ENCODE measurements around the gene SLC37A1.

SLC37A1 gene

DNA sequence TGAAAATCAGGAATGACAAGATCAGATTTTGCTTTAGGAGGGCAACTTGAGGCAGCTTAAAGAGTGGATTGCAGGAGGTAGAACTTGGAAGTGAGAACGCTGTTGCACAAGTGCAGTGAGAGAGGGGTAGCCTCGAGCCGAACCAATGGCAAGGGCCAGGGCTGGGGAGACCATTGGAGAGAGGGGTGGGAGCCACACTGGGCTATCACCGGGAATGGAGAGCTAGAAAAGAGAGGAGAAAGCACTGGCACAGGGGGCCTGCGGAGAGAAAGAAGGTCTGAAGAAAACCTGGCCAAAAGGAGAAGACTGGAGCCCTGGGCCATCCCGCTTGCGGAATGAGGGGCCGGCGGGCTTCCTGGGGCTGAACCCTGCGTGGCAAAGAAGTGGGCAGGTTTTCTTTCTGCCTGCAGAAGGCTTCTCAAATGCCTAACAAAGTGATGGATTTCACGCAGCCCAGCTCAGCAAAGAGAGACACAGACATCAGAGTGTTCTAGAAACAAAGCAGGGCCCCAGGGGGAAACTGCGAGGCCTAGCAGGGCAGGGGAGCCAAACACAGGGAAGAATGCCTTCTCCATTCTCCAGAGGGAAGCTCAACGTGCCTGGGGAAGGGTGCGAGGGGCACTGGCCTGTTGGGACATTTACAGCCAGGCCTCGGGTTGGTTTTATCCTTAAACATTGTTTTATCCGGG lies 1.2 kb upstream of the SLC37A1 start:
- Histone ChIP-seq H3K9ac (ENCODE audit: low read length) (no peak overlapping the region), H2BK5ac (ENCODE audit: low read length) (no peak overlapping the region), H3K36me3 (ENCODE audit: control insufficient read depth, insufficient read depth, low read length) (no peaks in the 10 kb centered on the region), H3K4me1 (ENCODE audit: control insufficient read depth, low read depth, low read length) (peaks cover 8% of the 10 kb centered on the region), H2BK120ac (ENCODE audit: low read depth, low read length) (no peak overlapping the region), H3K4me2 (ENCODE audit: low read length) (no peak overlapping the region), H4K5ac (ENCODE audit: low read length) (no peak overlapping the region), H2BK15ac (replicated peaks; ENCODE audit: low read depth) (no peak overlapping the region), H3K27me3 (ENCODE audit: insufficient read depth, low read length, poor library complexity) (no peaks in the 10 kb centered on the region), H3K4ac (ENCODE audit: low read depth, low read length) (no peak overlapping the region), H3K23ac (ENCODE audit: low read length) (no peak overlapping the region), H3K56ac (ENCODE audit: low read length) (no peak overlapping the region), H3K79me1 (ENCODE audit: low read length) (no peaks in the 10 kb centered on the region), H2AK5ac (ENCODE audit: low read length) (no peak overlapping the region), H3K4me3 (ENCODE audit: low read length) (no peak overlapping the region), H3K79me2 (ENCODE audit: control insufficient read depth, insufficient read depth, low read length) (no peaks in the 10 kb centered on the region), H4K8ac (ENCODE audit: low read depth, low read length) (no peak overlapping the region), H3K18ac (ENCODE audit: low read length) (no peak overlapping the region), H3K27ac (ENCODE audit: low read depth, low read length) (no peak overlapping the region)
- WGBS (ENCODE audit: extremely low coverage, insufficient coverage, low lambda C conversion rate): no CpG with 5 or more reads among the region's 16 CpGs
- DNase-seq: no peak

DNA sequence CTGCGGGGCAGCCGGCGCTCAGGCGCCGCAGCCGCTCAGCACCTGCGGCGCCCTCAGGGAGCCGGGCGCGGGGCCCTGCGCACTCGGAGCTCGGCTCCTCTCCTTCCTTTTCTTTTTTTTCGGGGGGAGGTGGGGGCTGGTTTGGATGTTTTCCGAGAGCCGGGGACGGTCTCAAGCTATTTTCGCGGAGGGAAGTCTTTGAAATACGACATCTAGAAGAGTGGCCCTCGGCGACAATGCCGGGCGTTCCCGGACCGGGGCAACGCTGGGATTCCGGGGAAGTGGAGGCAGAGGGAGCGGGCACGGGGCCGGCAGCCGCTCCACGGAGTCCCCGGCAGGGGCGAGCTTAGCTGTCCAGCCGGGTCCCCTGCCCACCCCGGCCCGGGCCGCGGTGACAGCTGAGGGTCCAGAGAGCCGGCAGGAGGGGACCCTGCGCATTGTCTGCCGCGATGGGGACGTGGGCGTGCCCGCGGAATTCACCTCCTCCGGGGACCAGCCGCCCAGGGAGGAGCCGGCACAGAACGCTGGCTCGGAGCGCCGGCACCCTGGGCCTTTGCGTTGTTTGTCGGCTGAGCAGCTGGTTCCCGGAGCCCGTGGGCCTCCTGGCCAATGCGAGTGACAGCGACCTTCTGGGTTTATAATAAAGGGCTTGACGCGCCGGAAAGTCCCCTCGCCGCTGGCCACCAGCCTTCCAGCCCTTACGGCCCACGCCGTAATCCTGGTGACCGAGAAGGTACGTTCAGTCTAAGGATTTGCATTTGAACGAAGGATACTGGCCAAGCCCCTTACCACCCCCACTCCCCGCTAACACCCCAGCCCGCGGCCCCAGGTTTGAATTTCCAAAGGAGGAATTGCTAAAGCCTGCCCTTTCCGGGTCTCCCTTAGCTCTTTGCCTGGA lies 582 bp downstream of the SLC37A1 start:
- no CpG with 5 or more reads among the region's 77 CpGs for WGBS (ENCODE audit: extremely low coverage, insufficient coverage, low lambda C conversion rate)
- H3K23ac ChIP-seq (ENCODE audit: low read length): no peak overlapping the region
- no peaks in the 10 kb centered on the region for H3K79me1 ChIP-seq (ENCODE audit: low read length)
- H3K4me3 ChIP-seq (ENCODE audit: low read length): peak overlapping the region; percentile 48
- no peak overlapping the region for H2BK120ac ChIP-seq (ENCODE audit: low read depth, low read length)
- no peak overlapping the region for H2BK15ac ChIP-seq (replicated peaks; ENCODE audit: low read depth)
- H3K27me3 ChIP-seq (ENCODE audit: insufficient read depth, low read length, poor library complexity): no peaks in the 10 kb centered on the region
- H3K56ac ChIP-seq (ENCODE audit: low read length): peak overlapping the region; percentile 84
- H3K9ac ChIP-seq (ENCODE audit: low read length): peak overlapping the region; percentile 61
- H3K18ac ChIP-seq (ENCODE audit: low read length): peak overlapping the region; percentile 69
- DNase-seq: peak; percentile 49
- H3K4ac ChIP-seq (ENCODE audit: low read depth, low read length): no peak overlapping the region
- peak overlapping the region; percentile 76 for H3K4me2 ChIP-seq (ENCODE audit: low read length)
- H3K4me1 ChIP-seq (ENCODE audit: control insufficient read depth, low read depth, low read length): peaks cover 8% of the 10 kb centered on the region
- no peak overlapping the region for H2BK5ac ChIP-seq (ENCODE audit: low read length)
- no peaks in the 10 kb centered on the region for H3K36me3 ChIP-seq (ENCODE audit: control insufficient read depth, insufficient read depth, low read length)
- no peak overlapping the region for H4K5ac ChIP-seq (ENCODE audit: low read length)
- no peak overlapping the region for H4K8ac ChIP-seq (ENCODE audit: low read depth, low read length)
- no peaks in the 10 kb centered on the region for H3K79me2 ChIP-seq (ENCODE audit: control insufficient read depth, insufficient read depth, low read length)
- no peak overlapping the region for H2AK5ac ChIP-seq (ENCODE audit: low read length)
- peak overlapping the region; percentile 12 for H3K27ac ChIP-seq (ENCODE audit: low read depth, low read length)

- H3K18ac ChIP-seq (ENCODE audit: low read length): no peak overlapping the region
- H3K23ac ChIP-seq (ENCODE audit: low read length): no peak overlapping the region
- H3K36me3 ChIP-seq (ENCODE audit: control insufficient read depth, insufficient read depth, low read length): no peaks in the 10 kb centered on the region
- H4K5ac ChIP-seq (ENCODE audit: low read length): no peak overlapping the region
- no peak overlapping the region for H2BK15ac ChIP-seq (replicated peaks; ENCODE audit: low read depth)
- H3K27me3 ChIP-seq (ENCODE audit: insufficient read depth, low read length, poor library complexity): no peaks in the 10 kb centered on the region
- H3K4me1 ChIP-seq (ENCODE audit: control insufficient read depth, low read depth, low read length): peaks cover 8% of the 10 kb centered on the region
- no CpG with 5 or more reads among the region's 5 CpGs for WGBS (ENCODE audit: extremely low coverage, insufficient coverage, low lambda C conversion rate)
- no peak overlapping the region for H4K8ac ChIP-seq (ENCODE audit: low read depth, low read length)
- peak overlapping the region; percentile 61 for H3K9ac ChIP-seq (ENCODE audit: low read length)
- H2BK120ac ChIP-seq (ENCODE audit: low read depth, low read length): no peak overlapping the region
- H3K4me2 ChIP-seq (ENCODE audit: low read length): peak overlapping the region; percentile 67
- H3K79me1 ChIP-seq (ENCODE audit: low read length): no peaks in the 10 kb centered on the region
- no peak overlapping the region for H3K4me3 ChIP-seq (ENCODE audit: low read length)
- H3K4ac ChIP-seq (ENCODE audit: low read depth, low read length): no peak overlapping the region
- DNase-seq: no peak
- H3K27ac ChIP-seq (ENCODE audit: low read depth, low read length): no peak overlapping the region
- peak overlapping the region; percentile 47 for H3K56ac ChIP-seq (ENCODE audit: low read length)
- H2BK5ac ChIP-seq (ENCODE audit: low read length): no peak overlapping the region
- H3K79me2 ChIP-seq (ENCODE audit: control insufficient read depth, insufficient read depth, low read length): no peaks in the 10 kb centered on the region
- H2AK5ac ChIP-seq (ENCODE audit: low read length): no peak overlapping the region
Measured at GRCh38 chr21:42514883-42515228, 1.2 kb downstream of the SLC37A1 start.

DNA sequence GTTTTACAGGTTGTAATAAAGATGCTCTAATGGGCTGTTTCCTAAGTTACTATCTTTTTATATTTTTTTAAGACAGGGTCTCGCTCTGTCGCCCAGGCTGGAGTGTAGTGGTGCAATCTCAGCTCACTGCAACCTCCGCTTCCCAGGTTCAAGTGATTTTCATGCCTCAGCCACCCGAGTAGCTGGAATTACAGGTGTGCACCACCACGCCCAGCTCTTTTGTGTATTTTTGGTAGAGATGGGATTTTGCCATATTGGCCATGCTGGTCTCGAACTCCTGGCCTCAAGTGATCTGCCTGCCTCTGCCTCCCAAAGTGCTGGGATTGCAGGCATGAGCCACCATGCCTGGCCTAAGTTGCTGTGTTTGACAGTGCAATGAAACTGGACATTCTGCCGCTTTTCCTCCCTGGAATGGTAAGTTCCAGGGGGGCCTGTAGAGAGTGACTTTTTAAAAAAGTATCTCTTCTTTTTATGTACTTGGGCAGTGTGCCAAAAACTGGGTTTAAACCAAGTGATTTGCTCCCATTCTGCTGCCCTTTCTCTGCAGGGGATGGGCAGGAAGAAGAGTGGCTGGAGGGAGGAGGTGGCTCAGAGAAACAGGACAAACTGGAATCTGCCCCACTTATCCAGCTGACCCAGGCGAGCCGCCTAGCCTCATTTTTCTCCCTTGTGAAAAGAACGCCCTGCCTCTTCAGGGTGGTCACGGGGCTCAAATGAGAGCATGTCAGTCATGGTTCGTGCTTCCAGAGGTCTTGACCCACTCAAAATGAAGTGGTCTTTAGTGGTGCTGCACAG lies 2.3 kb downstream of the SLC37A1 start:
- Histone ChIP-seq H2AK5ac (ENCODE audit: low read length) (no peak overlapping the region), H3K79me2 (ENCODE audit: control insufficient read depth, insufficient read depth, low read length) (no peaks in the 10 kb centered on the region), H3K9ac (ENCODE audit: low read length) (no peak overlapping the region), H3K4me1 (ENCODE audit: control insufficient read depth, low read depth, low read length) (peaks cover 8% of the 10 kb centered on the region), H4K8ac (ENCODE audit: low read depth, low read length) (no peak overlapping the region), H2BK120ac (ENCODE audit: low read depth, low read length) (no peak overlapping the region), H4K5ac (ENCODE audit: low read length) (no peak overlapping the region), H3K4me3 (ENCODE audit: low read length) (no peak overlapping the region), H3K23ac (ENCODE audit: low read length) (no peak overlapping the region), H3K79me1 (ENCODE audit: low read length) (no peaks in the 10 kb centered on the region), H3K56ac (ENCODE audit: low read length) (peak overlapping the region; percentile 25), H3K18ac (ENCODE audit: low read length) (no peak overlapping the region), H2BK15ac (replicated peaks; ENCODE audit: low read depth) (no peak overlapping the region), H3K4ac (ENCODE audit: low read depth, low read length) (no peak overlapping the region), H3K27me3 (ENCODE audit: insufficient read depth, low read length, poor library complexity) (no peaks in the 10 kb centered on the region), H3K36me3 (ENCODE audit: control insufficient read depth, insufficient read depth, low read length) (no peaks in the 10 kb centered on the region), H3K4me2 (ENCODE audit: low read length) (no peak overlapping the region), H3K27ac (ENCODE audit: low read depth, low read length) (no peak overlapping the region), H2BK5ac (ENCODE audit: low read length) (no peak overlapping the region)
- DNase-seq: no peak
- no CpG with 5 or more reads among the region's 12 CpGs for WGBS (ENCODE audit: extremely low coverage, insufficient coverage, low lambda C conversion rate)

GRCh38 chr21:42518215-42518614 lies 4.6 kb downstream of the SLC37A1 start:
- Histone ChIP-seq H2BK120ac (ENCODE audit: low read depth, low read length) (no peak overlapping the region), H3K4ac (ENCODE audit: low read depth, low read length) (no peak overlapping the region), H2AK5ac (ENCODE audit: low read length) (no peak overlapping the region), H3K4me2 (ENCODE audit: low read length) (no peak overlapping the region), H2BK5ac (ENCODE audit: low read length) (no peak overlapping the region), H3K4me3 (ENCODE audit: low read length) (no peak overlapping the region), H3K56ac (ENCODE audit: low read length) (no peak overlapping the region), H3K27me3 (ENCODE audit: insufficient read depth, low read length, poor library complexity) (no peaks in the 10 kb centered on the region), H3K23ac (ENCODE audit: low read length) (no peak overlapping the region), H3K27ac (ENCODE audit: low read depth, low read length) (no peak overlapping the region), H3K79me1 (ENCODE audit: low read length) (no peaks in the 10 kb centered on the region), H3K9ac (ENCODE audit: low read length) (no peak overlapping the region), H3K4me1 (ENCODE audit: control insufficient read depth, low read depth, low read length) (peaks cover 8% of the 10 kb centered on the region), H2BK15ac (replicated peaks; ENCODE audit: low read depth) (no peak overlapping the region), H4K5ac (ENCODE audit: low read length) (no peak overlapping the region), H3K79me2 (ENCODE audit: control insufficient read depth, insufficient read depth, low read length) (no peaks in the 10 kb centered on the region), H3K36me3 (ENCODE audit: control insufficient read depth, insufficient read depth, low read length) (no peaks in the 10 kb centered on the region), H4K8ac (ENCODE audit: low read depth, low read length) (no peak overlapping the region), H3K18ac (ENCODE audit: low read length) (no peak overlapping the region)
- peak; percentile 47 for DNase-seq
- no CpG with 5 or more reads among the region's 11 CpGs for WGBS (ENCODE audit: extremely low coverage, insufficient coverage, low lambda C conversion rate)
